Peyer's patch (tissue), 4 donors: ENCODE data around the gene SLU7.

Experiments
- POLR2A ChIP-seq, 2 donors: fragments of 450-650 bp; IDR thresholded peaks; one replicate each; pipeline ENCODE4 v1.5.1; 2017; ENCODE audit warnings: antibody characterized with exemption in 2 of 2, mild to moderate bottlenecking in 2 of 2, moderate library complexity in 2 of 2
- TF ChIP-seq, protein P1 (sequence below), 6 experiments: fragments of 450-650 bp in 4 of 6; fragments of 200-600 bp in 2 of 6; sonication (generic) in 1 of 6; IDR thresholded peaks; one replicate each; pipeline ENCODE4 v1.5.1; 2017 to 2019; ENCODE audit warnings: antibody characterized with exemption in 6 of 6, mild to moderate bottlenecking in 3 of 6, moderate library complexity in 1 of 6

DNA sequence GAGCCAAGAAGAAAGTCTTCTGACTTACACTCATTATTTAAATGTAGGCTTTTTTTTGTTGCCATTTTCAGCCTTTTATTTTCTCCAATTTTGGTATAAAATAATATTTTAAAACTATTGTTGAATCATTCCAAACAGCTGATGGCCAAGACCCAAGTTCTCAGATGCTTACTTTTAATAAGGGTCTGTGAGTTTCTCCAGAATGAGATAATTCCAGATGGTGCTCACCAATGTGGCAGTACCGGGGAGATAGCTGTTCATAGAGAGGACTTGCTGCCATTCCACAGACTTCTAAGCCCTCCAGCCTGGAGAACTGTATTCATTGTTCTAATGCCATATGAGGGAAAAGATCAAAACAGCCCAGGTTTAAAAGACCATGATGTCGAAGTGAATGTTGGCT lies 43.2 kb downstream of the SLU7 start:
- TF ChIP-seq, protein P1, sequence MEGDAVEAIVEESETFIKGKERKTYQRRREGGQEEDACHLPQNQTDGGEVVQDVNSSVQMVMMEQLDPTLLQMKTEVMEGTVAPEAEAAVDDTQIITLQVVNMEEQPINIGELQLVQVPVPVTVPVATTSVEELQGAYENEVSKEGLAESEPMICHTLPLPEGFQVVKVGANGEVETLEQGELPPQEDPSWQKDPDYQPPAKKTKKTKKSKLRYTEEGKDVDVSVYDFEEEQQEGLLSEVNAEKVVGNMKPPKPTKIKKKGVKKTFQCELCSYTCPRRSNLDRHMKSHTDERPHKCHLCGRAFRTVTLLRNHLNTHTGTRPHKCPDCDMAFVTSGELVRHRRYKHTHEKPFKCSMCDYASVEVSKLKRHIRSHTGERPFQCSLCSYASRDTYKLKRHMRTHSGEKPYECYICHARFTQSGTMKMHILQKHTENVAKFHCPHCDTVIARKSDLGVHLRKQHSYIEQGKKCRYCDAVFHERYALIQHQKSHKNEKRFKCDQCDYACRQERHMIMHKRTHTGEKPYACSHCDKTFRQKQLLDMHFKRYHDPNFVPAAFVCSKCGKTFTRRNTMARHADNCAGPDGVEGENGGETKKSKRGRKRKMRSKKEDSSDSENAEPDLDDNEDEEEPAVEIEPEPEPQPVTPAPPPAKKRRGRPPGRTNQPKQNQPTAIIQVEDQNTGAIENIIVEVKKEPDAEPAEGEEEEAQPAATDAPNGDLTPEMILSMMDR (IDR thresholded peaks at IDR 0.05): no peak
- TF ChIP-seq POLR2A (IDR thresholded peaks at IDR 0.05): no peak
